K562 (cell line): ENCODE data around the gene PLD1. TPM values are rescaled to one million over a fixed set of nuclear protein-coding genes. Genes with fewer than 3 reads are reported as not detected.

ENCODE experiments used
- ARNT ChIP-seq, 2 experiments: fragments of 450-650 bp; IDR thresholded peaks; 2 replicates each; pipeline ENCODE4 v1.6.1; 2016; ENCODE audit warnings: mild to moderate bottlenecking in 1 of 2
- CBFA2T3 ChIP-seq: fragments of 450-650 bp; IDR thresholded peaks from 2 replicates; pipeline ENCODE4 v1.6.1; 2017
- CGGBP1 ChIP-seq: fragments of 250-450 bp; sonication (Bioruptor Pico); IDR thresholded peaks from 2 replicates; pipeline ENCODE4 v1.9.0; 2021; ENCODE audit warnings: mild to moderate bottlenecking
- DPF2 ChIP-seq: fragments of 450-650 bp; IDR thresholded peaks from 2 replicates; pipeline ENCODE4 v1.6.1; 2016
- EGR1 ChIP-seq: fragments of 450-650 bp; conservative IDR thresholded peaks from 2 replicates; pipeline ENCODE4 v1.6.1; 2017; ENCODE audit warnings: mild to moderate bottlenecking
- ETV5 ChIP-seq: sonication (generic); formaldehyde crosslinking; IDR thresholded peaks from 2 replicates; pipeline ENCODE4 v1.4.0; 2020; ENCODE audit warnings: low read depth, mild to moderate bottlenecking, missing genetic modification reagents
- GABPA ChIP-seq: fragments of 200-800 bp; sonication (Bioruptor generic); conservative IDR thresholded peaks from 2 replicates; pipeline ENCODE4 v1.6.1; 2016; ENCODE audit warnings: low read depth, missing genetic modification characterization, missing compliant biosample characterization
- IRF9 ChIP-seq: fragments of 450-650 bp; IDR thresholded peaks from 2 replicates; pipeline ENCODE4 v1.6.1; 2016; ENCODE audit warnings: missing biosample characterization, missing genetic modification characterization
- JUN ChIP-seq, 2 experiments: sonication (generic) in 1 of 2; formaldehyde crosslinking in 1 of 2; IDR thresholded peaks; 2 replicates each; pipeline versions ENCODE4 v1.6.1 to v1.8.0; 2012 to 2022; ENCODE audit warnings: borderline replicate concordance in 2 of 2, mild to moderate bottlenecking in 2 of 2, improper control_type of control experiment in 1 of 2, low read depth in 1 of 2, low read length in 1 of 2, missing genetic modification reagents in 1 of 2
- KLF6 ChIP-seq: fragments of 250-450 bp; sonication (Bioruptor Pico); IDR thresholded peaks from 2 replicates; pipeline ENCODE4 v1.4.0; 2020; ENCODE audit warnings: mild to moderate bottlenecking, moderate library complexity, borderline replicate concordance
- NCOR1 ChIP-seq: fragments of 450-650 bp; IDR thresholded peaks from 2 replicates; pipeline ENCODE4 v1.6.1; 2016; ENCODE audit warnings: mild to moderate bottlenecking, moderate library complexity
- PBX2 ChIP-seq, 2 experiments: IDR thresholded peaks in 1 of 2; conservative IDR thresholded peaks in 1 of 2; 2 replicates each; pipeline ENCODE4 v1.6.1; 2016; ENCODE audit warnings: low read depth in 2 of 2, mild to moderate bottlenecking in 1 of 2, missing compliant biosample characterization in 1 of 2, missing genetic modification characterization in 1 of 2, moderate library complexity in 1 of 2
- SMAD3 ChIP-seq: fragments of 450-650 bp; formaldehyde crosslinking; conservative IDR thresholded peaks from 2 replicates; pipeline ENCODE4 v1.4.0; 2020; ENCODE audit warnings: mild to moderate bottlenecking
- TAL1 ChIP-seq: fragments of 450-650 bp; IDR thresholded peaks from 2 replicates; pipeline ENCODE4 v1.6.1; 2016; ENCODE audit warnings: mild to moderate bottlenecking
- TBL1XR1 ChIP-seq, 2 experiments: IDR thresholded peaks; 2 replicates each; pipeline ENCODE4 v1.6.1; 2012; ENCODE audit warnings: improper control_type of control experiment in 2 of 2, low read length in 2 of 2, mild to moderate bottlenecking in 1 of 2
- TCF3 ChIP-seq: sonication (generic); formaldehyde crosslinking; IDR thresholded peaks from 2 replicates; pipeline ENCODE4 v1.4.0; 2020; ENCODE audit warnings: mild to moderate bottlenecking, missing genetic modification reagents
- TEAD4 ChIP-seq, 2 experiments: sonication (generic) in 1 of 2; formaldehyde crosslinking in 1 of 2; IDR thresholded peaks; 2 replicates each; pipeline versions ENCODE4 v1.6.1 to v1.8.0; 2012 to 2022; ENCODE audit warnings: borderline replicate concordance in 1 of 2, inconsistent platforms in 1 of 2, low read length in 1 of 2, mild to moderate bottlenecking in 1 of 2, missing genetic modification reagents in 1 of 2
- ZNF639 ChIP-seq, 2 experiments: fragments of 200-800 bp in 1 of 2; sonication (Bioruptor generic) in 1 of 2; sonication (generic) in 1 of 2; formaldehyde crosslinking in 1 of 2; IDR thresholded peaks in 1 of 2; conservative IDR thresholded peaks in 1 of 2; 2 replicates each; pipeline versions ENCODE4 v1.5.0 to v1.6.1; 2016 to 2020; ENCODE audit warnings: missing compliant biosample characterization in 1 of 2, missing genetic modification characterization in 1 of 2, missing genetic modification reagents in 1 of 2
- ZNF780A ChIP-seq: fragments of 250-450 bp; sonication (Bioruptor Pico); IDR thresholded peaks from 2 replicates; pipeline ENCODE4 v1.5.0; 2021; ENCODE audit warnings: mild to moderate bottlenecking
- polyA plus RNA-seq, 8 experiments: library from polyadenylated mRNA; depleted of rRNA in 4 of 8; stranded (reverse) in 5 of 8; unstranded in 3 of 8; fragments of >200 nt; fragmentation: Nextera tagmentation in 2 of 8; fragmentation: Illumina TruSeq in 1 of 8; extraction: Ambion mirVana in 2 of 8; extraction: Trizol in 1 of 8; gene quantifications; 2 replicates each; pipeline versions ENCODE4 v1.2.1 to v1.2.3, GENCODE V29; 2011 to 2014; ENCODE audit warnings: inconsistent platforms in 1 of 8, missing spikeins in 1 of 8
- total RNA-seq, 7 experiments: library from RNA; depleted of rRNA in 6 of 7; stranded (reverse); fragments of >200 nt in 6 of 7; fragmentation: Illumina TruSeq in 2 of 7; extraction: Trizol in 2 of 7; gene quantifications; 2 replicates each; pipeline versions ENCODE4 v1.2.1 to v1.2.3, GENCODE V29; 2011 to 2021; ENCODE audit warnings: low replicate concordance in 1 of 7

PLD1 gene
- total and polyA plus RNA-seq, 9 of the 15 experiments (the other 6 are each of a cell fraction or from before 2014, with no cell fraction given) = 8.4 to 26.1 (median 18.6) TPM

- TF ChIP-seq PBX2 (CRISPR knock-in tag; IDR thresholded peaks at IDR 0.05; ENCODE audit: low read depth) (no peak), PBX2 (tag; conservative IDR thresholded peaks at IDR 0.05; ENCODE audit: low read depth) (0 out of 2 replicates have a peak, but pooled peaks have one; percentile 18), DPF2 (peak; percentile 95), ZNF639 (CRISPR knock-in tag; conservative IDR thresholded peaks at IDR 0.05 in 1 of 2, IDR thresholded peaks at IDR 0.05 in 1 of 2) (peak in 1 of 2 experiments; percentile 44; a peak in 1 of 4 replicates), SMAD3 (CRISPR knock-in tag) (no peak), TBL1XR1 (IDR thresholded peaks at IDR 0.05; ENCODE audit: low read length in 2 of 2) (peak in 1 of 2 experiments; percentile 77; a peak in 1 of 4 replicates), ETV5 (peak; percentile 48; the same call in 1 of the 2 replicates), TAL1 (peak; percentile 76), IRF9 (no peak), ARNT (IDR thresholded peaks at IDR 0.05) (peak; percentile 15 to 75; a peak in 1 of 4 replicates), ZNF780A (CRISPR knock-in tag) (no peak), NCOR1 (peak; percentile 75), JUN (IDR thresholded peaks at IDR 0.05; ENCODE audit: borderline replicate concordance, low read depth, low read length) (peak; percentile 18; the same call in 1 of the 2 replicates), JUN (CRISPR knock-in tag; IDR thresholded peaks at IDR 0.05; ENCODE audit: borderline replicate concordance) (no peak), CGGBP1 (CRISPR knock-in tag) (no peak), TEAD4 (IDR thresholded peaks at IDR 0.05; ENCODE audit: low read length) (peak; percentile 80; the same call in 1 of the 2 replicates), TEAD4 (CRISPR knock-in tag; IDR thresholded peaks at IDR 0.05; ENCODE audit: borderline replicate concordance) (no peak), KLF6 (CRISPR knock-in tag) (no peak), GABPA (tag) (peak; percentile 58), CBFA2T3 (peak; percentile 82), TCF3 (CRISPR knock-in tag) (peak; percentile 79), EGR1 (no peak)
These were observed 3.8 kb downstream of the PLD1 start (continued) for GRCh38 chr3:171806200-171807128.
